Brain microvascular endothelial cell (primary cell): ENCODE data around the gene VPS4B.
A peak's percentile ranks its signal among the peaks of the same experiment; 100 is the strongest.
"Not testable (repeated sequence)": the region's sequence is repeated elsewhere in the genome, so short reads cannot be mapped to it uniquely, and the experiment has no call there.

ENCODE experiments used
- DNase-seq: peaks from one replicate; pipeline ENCODE4 v3.0.0-alpha.2; 2020
- H3K27ac ChIP-seq: fragments of 250-450 bp; sonication (Bioruptor Pico); 2 replicates; pipeline ENCODE4 v1.5.1; 2020; ENCODE audit warnings: mild to moderate bottlenecking, moderate library complexity
- H3K27me3 ChIP-seq: fragments of 250-450 bp; sonication (Bioruptor Pico); replicated peaks from 2 replicates; pipeline ENCODE4 v1.5.1; 2020; ENCODE audit warnings: mild to moderate bottlenecking
- H3K36me3 ChIP-seq: fragments of 250-450 bp; sonication (Bioruptor Pico); replicated peaks from 2 replicates; pipeline ENCODE4 v1.5.1; 2020; ENCODE audit warnings: mild to moderate bottlenecking
- H3K4me3 ChIP-seq: 2 replicates; pipeline ENCODE4 v1.5.1; 2011; ENCODE audit warnings: low read depth, mild to moderate bottlenecking, control low read depth, low read length, moderate library complexity
- in situ Hi-C: cut with HindIII; loops from 2 replicates; pipeline ENCODE4 v1.10.0; 2017; ENCODE audit warnings: low sequenced_read_pairs, low pct_ligation_motif_present
- TF ChIP-seq, protein P1 (sequence below): IDR thresholded peaks from 2 replicates; pipeline ENCODE4 v1.5.1; 2011; ENCODE audit warnings: low read depth, mild to moderate bottlenecking, moderate library complexity, low read length, control low read depth, inconsistent platforms; ENCODE audit errors: missing control alignments

The VPS4B gene

DNA sequence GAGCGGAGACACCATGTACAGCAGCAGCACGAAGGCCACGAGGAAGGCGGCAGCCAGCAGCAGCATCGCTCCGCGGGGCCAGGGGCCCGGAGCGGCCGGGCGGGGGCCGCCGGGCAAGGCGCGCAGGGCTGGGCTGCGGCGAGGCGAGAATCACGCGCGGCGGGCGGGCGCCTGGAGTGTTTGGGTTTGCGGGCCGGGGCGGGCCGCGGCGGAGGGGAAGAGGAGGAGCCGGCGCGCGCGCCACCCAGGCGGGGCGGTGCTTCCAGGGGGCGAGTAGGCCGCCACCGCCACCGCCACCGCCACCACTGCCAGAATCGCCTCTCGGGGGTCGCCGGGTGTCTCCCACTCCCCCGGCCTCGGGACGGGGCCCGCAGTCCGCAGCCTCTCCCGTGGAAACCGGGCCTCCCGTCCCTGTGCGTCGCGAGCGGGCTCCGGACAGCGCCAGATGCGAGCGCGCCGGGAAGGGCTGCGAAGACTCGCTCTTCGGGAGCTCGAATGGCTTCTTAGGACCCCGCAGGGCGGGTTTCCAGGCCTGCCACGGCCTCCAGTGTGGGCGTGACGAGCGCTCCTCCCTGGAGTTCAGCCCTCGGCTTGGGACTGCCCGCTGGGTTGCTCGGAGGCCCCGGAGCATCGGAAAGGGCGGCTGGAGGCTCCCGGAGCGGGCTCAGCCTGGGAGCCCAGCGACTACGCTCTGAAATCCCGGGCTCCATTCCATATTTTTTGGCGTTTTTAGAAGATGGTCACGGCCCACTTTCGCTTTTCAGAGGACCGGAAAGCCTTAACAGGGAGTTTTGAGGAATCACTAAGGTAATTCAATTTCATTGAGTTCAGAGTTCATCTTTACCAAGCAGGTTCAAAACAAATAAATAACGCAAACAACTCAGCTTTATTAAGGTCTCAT is 55.0 kb downstream of the VPS4B start, which contains the start of gene KDSR:
TSS of gene KDSR (minus strand) at position 154 of the 901 bp plus-strand sequence. CDS start at position 66, 88 bp downstream.
- peak; percentile 96 for DNase-seq
- in situ Hi-C loops, result no loop called here
- peak within 1 kb of the TSS; percentile 81 for H3K4me3 ChIP-seq
- no peaks in the 10 kb centered on the region for H3K27me3 ChIP-seq
- peak within 1 kb of the TSS; percentile 95 for H3K27ac ChIP-seq
- TF ChIP-seq, protein P1, sequence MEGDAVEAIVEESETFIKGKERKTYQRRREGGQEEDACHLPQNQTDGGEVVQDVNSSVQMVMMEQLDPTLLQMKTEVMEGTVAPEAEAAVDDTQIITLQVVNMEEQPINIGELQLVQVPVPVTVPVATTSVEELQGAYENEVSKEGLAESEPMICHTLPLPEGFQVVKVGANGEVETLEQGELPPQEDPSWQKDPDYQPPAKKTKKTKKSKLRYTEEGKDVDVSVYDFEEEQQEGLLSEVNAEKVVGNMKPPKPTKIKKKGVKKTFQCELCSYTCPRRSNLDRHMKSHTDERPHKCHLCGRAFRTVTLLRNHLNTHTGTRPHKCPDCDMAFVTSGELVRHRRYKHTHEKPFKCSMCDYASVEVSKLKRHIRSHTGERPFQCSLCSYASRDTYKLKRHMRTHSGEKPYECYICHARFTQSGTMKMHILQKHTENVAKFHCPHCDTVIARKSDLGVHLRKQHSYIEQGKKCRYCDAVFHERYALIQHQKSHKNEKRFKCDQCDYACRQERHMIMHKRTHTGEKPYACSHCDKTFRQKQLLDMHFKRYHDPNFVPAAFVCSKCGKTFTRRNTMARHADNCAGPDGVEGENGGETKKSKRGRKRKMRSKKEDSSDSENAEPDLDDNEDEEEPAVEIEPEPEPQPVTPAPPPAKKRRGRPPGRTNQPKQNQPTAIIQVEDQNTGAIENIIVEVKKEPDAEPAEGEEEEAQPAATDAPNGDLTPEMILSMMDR, result no peak
- H3K36me3 ChIP-seq, result peaks cover 3% of the 10 kb centered on the region

DNA sequence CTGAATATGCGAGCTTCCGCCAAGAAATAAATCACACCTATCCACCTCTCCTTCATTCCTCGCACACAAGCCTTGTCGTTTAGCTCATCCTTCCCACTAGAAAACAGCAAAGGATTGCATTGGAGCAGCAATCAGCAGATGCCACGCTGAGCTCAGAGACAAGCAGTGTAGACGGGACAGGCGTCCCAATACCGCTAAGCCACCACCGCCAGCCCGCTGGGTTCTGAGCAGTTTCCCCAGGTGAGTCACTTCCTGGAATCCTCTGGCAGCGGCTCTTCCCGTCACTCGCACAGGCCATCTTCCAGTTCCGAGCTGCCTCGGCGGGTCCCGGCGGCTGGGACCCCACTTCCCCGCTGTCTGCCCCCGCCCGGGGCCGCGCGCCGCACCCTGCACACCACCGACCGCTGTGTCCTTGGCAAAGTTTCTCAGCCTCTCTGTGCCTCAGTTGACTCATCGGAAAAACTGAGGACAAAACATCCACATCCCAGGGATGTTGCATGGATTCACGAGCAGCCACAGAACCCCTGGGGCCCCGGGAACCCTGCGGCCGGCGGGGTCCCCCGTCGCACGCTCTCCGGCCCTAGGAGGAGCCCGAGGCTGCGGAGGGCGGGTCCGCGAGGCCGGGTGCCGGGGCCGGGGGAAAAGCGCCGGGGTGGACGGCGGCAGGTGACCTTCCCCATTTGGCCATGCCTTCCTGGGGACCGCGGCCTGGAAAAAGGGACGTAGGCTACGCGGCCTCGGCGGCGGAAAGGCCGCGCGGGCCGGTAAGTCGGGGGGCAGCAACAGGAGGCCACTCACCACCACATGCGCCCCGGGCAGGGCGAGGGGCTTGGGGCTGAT is 55.8 kb downstream of the VPS4B start:
- H3K27me3 ChIP-seq, result no peaks in the 10 kb centered on the region
- TF ChIP-seq, protein P1, result no peak
- peak overlapping the region; percentile 95 for H3K27ac ChIP-seq
- H3K36me3 ChIP-seq, result peaks cover 7% of the 10 kb centered on the region
- peak; percentile 62 for DNase-seq
- in situ Hi-C loops, result no loop called here
- peak overlapping the region; percentile 81 for H3K4me3 ChIP-seq

DNA sequence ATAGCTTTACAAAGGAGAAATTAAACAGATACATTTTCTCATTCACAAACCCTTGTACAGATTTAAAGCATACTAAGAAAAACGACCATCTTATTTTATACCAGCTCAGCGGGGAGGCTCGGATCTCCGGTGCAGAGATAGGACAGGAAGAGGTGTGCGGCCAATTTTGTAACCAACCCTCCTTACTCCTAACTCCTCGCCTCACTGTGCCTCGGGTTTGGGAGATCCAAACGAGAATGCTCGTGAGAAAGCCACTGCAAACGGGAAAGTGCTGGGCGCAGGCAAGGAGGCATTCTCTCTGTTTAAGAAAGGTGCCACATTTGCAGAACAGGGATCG is 56.4 kb downstream of the VPS4B start:
- peaks cover 9% of the 10 kb centered on the region for H3K36me3 ChIP-seq
- H3K4me3 ChIP-seq, result peak overlapping the region; percentile 81
- DNase-seq, result no peak
- in situ Hi-C loops, result no loop called here
- H3K27me3 ChIP-seq, result no peaks in the 10 kb centered on the region
- TF ChIP-seq, protein P1, result no peak
- peak overlapping the region; percentile 95 for H3K27ac ChIP-seq

DNA sequence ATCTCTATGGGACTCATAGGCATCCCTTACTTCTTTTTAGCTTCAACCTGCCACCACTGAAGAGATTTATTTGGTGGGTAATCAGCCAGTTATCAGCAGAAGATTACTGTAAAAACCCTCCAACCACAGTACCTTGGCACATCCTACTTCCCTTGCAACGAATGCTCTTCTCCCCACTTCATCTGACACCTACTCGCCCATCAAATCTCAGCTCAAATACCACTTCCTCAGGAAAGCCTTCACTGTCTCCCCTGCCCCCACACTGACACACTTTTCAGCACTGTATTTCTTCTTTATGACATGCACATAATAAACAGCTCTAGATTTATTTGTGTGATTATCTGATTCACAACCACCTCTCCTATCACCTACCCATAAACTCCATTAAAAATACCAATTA is 58.3 kb downstream of the VPS4B start:
- Histone ChIP-seq H3K27me3 (no peaks in the 10 kb centered on the region), H3K27ac (no peak overlapping the region), H3K4me3 (no peak overlapping the region), H3K36me3 (peaks cover 19% of the 10 kb centered on the region)
- no peak for DNase-seq
- in situ Hi-C loops, result no loop called here
- TF ChIP-seq, protein P1, result no peak

DNA sequence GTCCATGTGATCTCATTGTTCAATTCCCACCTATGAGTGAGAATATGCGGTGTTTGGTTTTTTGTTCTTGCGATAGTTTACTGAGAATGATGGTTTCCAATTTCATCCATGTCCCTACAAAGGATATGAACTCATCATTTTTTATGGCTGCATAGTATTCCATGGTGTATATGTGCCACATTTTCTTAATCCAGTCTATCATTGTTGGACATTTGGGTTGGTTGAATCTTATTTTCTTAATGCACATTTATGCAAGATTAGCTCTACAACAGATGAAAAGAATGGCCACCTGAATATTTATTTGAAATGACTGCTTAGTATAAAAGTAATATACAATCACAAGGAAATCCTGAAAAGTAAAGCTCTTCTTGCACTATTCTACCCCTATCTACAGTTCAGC is 58.9 kb downstream of the VPS4B start:
- DNase-seq, in situ Hi-C loops, H3K4me3 ChIP-seq: not testable (repeated sequence)

DNA sequence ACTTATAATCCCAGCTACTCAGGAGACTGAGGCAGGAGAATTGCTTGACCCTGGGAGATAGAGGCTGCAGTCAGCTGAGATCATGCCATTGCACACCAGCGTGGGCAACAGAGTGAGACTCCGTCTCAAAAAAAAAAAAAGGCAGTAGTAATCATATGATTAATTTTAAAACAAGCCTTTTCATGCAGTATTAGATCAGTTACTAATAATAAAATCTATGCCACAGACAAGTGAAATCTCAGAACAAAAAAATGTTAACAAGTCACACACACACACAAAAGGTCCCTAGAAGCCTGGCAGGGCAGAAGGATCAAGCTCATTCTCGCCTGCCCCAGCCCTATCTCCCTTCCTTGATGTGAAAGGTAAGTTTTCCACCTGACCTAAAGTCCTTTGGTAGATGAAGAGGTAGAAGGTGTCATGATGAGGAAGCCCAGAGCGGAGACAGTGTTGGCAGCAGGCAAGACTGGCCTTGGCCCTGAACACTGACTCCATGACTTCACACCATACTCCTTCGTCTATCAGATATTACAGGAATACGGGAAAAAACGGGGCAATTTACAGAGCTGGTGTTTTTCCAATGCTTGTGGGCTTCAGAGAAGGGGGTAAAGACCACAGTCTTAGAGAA is 65.9 kb downstream of the VPS4B start:
- no peak for DNase-seq
- Histone ChIP-seq H3K36me3 (peaks cover 55% of the 10 kb centered on the region), H3K4me3 (no peak overlapping the region), H3K27ac (no peak overlapping the region), H3K27me3 (no peaks in the 10 kb centered on the region)
- in situ Hi-C loops, result no loop called here
- TF ChIP-seq, protein P1, result no peak

More for the DNA sequence above, 58.9 kb downstream of the VPS4B start:
- H3K27ac ChIP-seq, H3K27me3 ChIP-seq: not testable (repeated sequence)
- peaks cover 20% of the 10 kb centered on the region for H3K36me3 ChIP-seq
